Endodermal cell (in vitro differentiated cells): ENCODE data around the gene TECRL. TPM values are rescaled to one million over a fixed set of nuclear protein-coding genes. Genes with fewer than 3 reads are reported as not detected.

ENCODE experiments used
- DNase-seq: peaks from one replicate; pipeline ENCODE4 v3.0.0-alpha.2; 2017
- H3K27ac ChIP-seq: 2 replicates; pipeline ENCODE4 v1.5.1; 2013; ENCODE audit warnings: mild to moderate bottlenecking, low read depth, low read length, moderate library complexity
- H3K27me3 ChIP-seq: 2 replicates; pipeline ENCODE4 v1.6.1; 2013; ENCODE audit warnings: mild to moderate bottlenecking, low read length, moderate library complexity; ENCODE audit not compliant: insufficient read depth, control insufficient read depth, poor library complexity, severe bottlenecking
- H3K36me3 ChIP-seq: 2 replicates; pipeline ENCODE4 v1.7.0; 2013; ENCODE audit warnings: mild to moderate bottlenecking, low read length, moderate library complexity; ENCODE audit not compliant: control insufficient read depth, insufficient read depth
- H3K4me1 ChIP-seq: one replicate; pipeline ENCODE4 v1.7.0; 2013; ENCODE audit warnings: low read length; ENCODE audit not compliant: control insufficient read depth, insufficient read depth
- H3K4me3 ChIP-seq: 2 replicates; pipeline ENCODE4 v1.5.1; 2013; ENCODE audit warnings: mild to moderate bottlenecking, low read length, moderate library complexity
- H3K9ac ChIP-seq: 2 replicates; pipeline ENCODE4 v1.6.1; 2013; ENCODE audit warnings: mild to moderate bottlenecking, low read length, moderate library complexity; ENCODE audit not compliant: poor library complexity, severe bottlenecking; ENCODE audit errors: extremely low read depth
- H3K9me3 ChIP-seq: 2 replicates; pipeline ENCODE4 v1.6.1; 2013; ENCODE audit warnings: mild to moderate bottlenecking, low read length, moderate library complexity; ENCODE audit not compliant: control insufficient read depth
- H3K27ac Mint-ChIP-seq: 2 replicates; pipeline ENCODE4 v1.8.0; 2020; ENCODE audit warnings: mixed read lengths
- H3K27me3 Mint-ChIP-seq: 2 replicates; pipeline ENCODE4 v1.8.0; 2021; ENCODE audit warnings: mild to moderate bottlenecking, mixed read lengths; ENCODE audit not compliant: insufficient read depth
- H3K36me3 Mint-ChIP-seq: 2 replicates; pipeline ENCODE4 v1.8.0; 2020; ENCODE audit warnings: low read depth, mixed read lengths
- H3K4me1 Mint-ChIP-seq: 2 replicates; pipeline ENCODE4 v1.8.0; 2020; ENCODE audit warnings: mixed read lengths
- H3K4me3 Mint-ChIP-seq: 2 replicates; pipeline ENCODE4 v1.8.0; 2020; ENCODE audit warnings: mild to moderate bottlenecking, moderate library complexity, mixed read lengths
- H3K9me3 Mint-ChIP-seq: 2 replicates; pipeline ENCODE4 v1.8.0; 2020; ENCODE audit warnings: mild to moderate bottlenecking, mixed read lengths
- CTCF ChIP-seq: fragments of 200-600 bp; sonication (generic); conservative IDR thresholded peaks from 2 replicates; pipeline ENCODE4 v1.5.0; 2021; ENCODE audit warnings: antibody characterized with exemption, mild to moderate bottlenecking
- WGBS, 2 experiments: methylation state at CpG; one replicate each; pipeline versions ENCODE4 v1.1.5 to v1.1.7; 2013; ENCODE audit warnings: missing lambda C conversion rate in 2 of 2, mixed read lengths in 1 of 2; ENCODE audit not compliant: insufficient coverage in 1 of 2, insufficient read length in 1 of 2; 5-methylcytosine and 5-hydroxymethylcytosine counted together
- total RNA-seq, 2 donors: library from RNA; stranded (reverse); fragmentation: NEBNext Ultra II Directional in 1 of 2; extraction: Animal tissue kit (Norgen Biotek cat#: 25700) in 1 of 2; gene quantifications; 2 replicates in 1 of 2; 3 replicates in 1 of 2; pipeline ENCODE4 v1.2.1, GENCODE V29; 2021

TECRL gene
- total RNA-seq, 2 donors from 2014 or later, result not detected

GRCh38 chr4:64359489-64359888 lies 49.8 kb downstream of the TECRL start:
- no peaks in the 10 kb centered on the region for H3K36me3 ChIP-seq
- no peak overlapping the region for H3K27ac ChIP-seq
- no peaks in the 10 kb centered on the region for H3K4me1 ChIP-seq
- H3K27me3 ChIP-seq, result no peaks in the 10 kb centered on the region
- no peaks in the 10 kb centered on the region for H3K27me3 Mint-ChIP-seq
- H3K36me3 Mint-ChIP-seq, result no peaks in the 10 kb centered on the region
- H3K4me3 ChIP-seq, result no peak overlapping the region
- no peak overlapping the region for H3K4me3 Mint-ChIP-seq
- H3K9me3 ChIP-seq, result no peaks in the 10 kb centered on the region
- H3K4me1 Mint-ChIP-seq, result no peaks in the 10 kb centered on the region
- no peak for DNase-seq
- no peak overlapping the region for H3K9ac ChIP-seq
- 88% methylated on average over 1 of the region's 3 CpGs; no CpG with 5 or more reads in 1 of the 2 experiments for WGBS, 2 experiments
- no peak overlapping the region for H3K27ac Mint-ChIP-seq
- H3K9me3 Mint-ChIP-seq, result no peaks in the 10 kb centered on the region
- TF ChIP-seq CTCF, result no peak

DNA sequence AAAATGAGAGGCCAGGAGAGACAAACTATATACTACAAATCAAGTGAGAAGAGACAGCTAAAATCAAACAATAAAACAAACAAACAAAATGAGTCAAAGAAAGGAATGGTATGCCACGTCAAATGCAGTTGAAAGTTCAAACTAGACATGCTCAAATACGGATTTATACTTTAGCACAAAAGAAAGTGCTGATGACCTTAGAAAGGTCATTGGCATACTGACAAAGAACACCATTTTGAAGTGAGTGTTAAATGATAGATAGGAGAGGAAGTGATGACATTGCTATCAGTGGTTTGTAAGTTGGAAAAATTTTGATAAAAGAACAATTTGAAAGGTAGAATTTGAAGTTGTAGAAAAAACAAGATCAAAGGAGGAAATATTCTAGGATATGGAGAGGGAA lies 55.3 kb downstream of the TECRL start:
- 90 to 92% methylated on average over 2 of the region's 2 CpGs for WGBS, 2 experiments
- Mint-ChIP-seq H3K36me3 (no peaks in the 10 kb centered on the region), H3K4me3 (no peak overlapping the region), H3K27ac (no peak overlapping the region), H3K4me1 (no peaks in the 10 kb centered on the region), H3K27me3 (no peaks in the 10 kb centered on the region), H3K9me3 (no peaks in the 10 kb centered on the region)
- no peak for TF ChIP-seq CTCF
- no peaks in the 10 kb centered on the region for H3K9me3 ChIP-seq
- H3K9ac ChIP-seq, result no peak overlapping the region
- no peaks in the 10 kb centered on the region for H3K36me3 ChIP-seq
- DNase-seq, result no peak
- no peaks in the 10 kb centered on the region for H3K27me3 ChIP-seq
- no peaks in the 10 kb centered on the region for H3K4me1 ChIP-seq
- H3K4me3 ChIP-seq, result no peak overlapping the region
- H3K27ac ChIP-seq, result no peak overlapping the region

DNA sequence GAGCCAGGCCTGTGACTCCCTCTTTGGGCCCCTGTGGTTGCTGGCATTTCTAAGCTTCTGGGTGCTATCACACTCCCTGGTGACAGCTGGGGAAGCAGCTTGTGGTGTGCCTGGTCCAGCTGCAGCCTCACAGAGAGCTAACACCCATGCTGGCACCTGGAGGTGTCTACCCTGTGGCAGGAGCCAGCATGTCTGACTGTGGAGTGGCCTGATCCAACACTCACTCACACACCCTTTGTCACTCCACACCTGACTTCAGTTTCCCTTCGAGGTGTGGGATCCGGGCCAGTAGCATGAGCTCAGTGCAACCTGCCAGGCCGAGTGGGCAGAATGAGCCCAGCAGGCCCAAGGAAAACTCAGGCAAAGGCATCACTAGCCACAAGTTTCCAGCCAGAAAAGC lies 67.5 kb downstream of the TECRL start:
- H3K4me3 Mint-ChIP-seq, result no peak overlapping the region
- Histone ChIP-seq H3K9ac (no peak overlapping the region), H3K9me3 (no peaks in the 10 kb centered on the region), H3K27me3 (no peaks in the 10 kb centered on the region), H3K4me3 (no peak overlapping the region), H3K36me3 (no peaks in the 10 kb centered on the region), H3K4me1 (no peaks in the 10 kb centered on the region), H3K27ac (no peak overlapping the region)
- no peak for DNase-seq
- H3K27me3 Mint-ChIP-seq, result no peaks in the 10 kb centered on the region
- no peaks in the 10 kb centered on the region for H3K9me3 Mint-ChIP-seq
- H3K4me1 Mint-ChIP-seq, result no peaks in the 10 kb centered on the region
- H3K36me3 Mint-ChIP-seq, result no peaks in the 10 kb centered on the region
- no peak for TF ChIP-seq CTCF
- WGBS, 2 experiments, result 96% methylated on average over 3 of the region's 3 CpGs; no CpG with 5 or more reads in 1 of the 2 experiments
- no peak overlapping the region for H3K27ac Mint-ChIP-seq
